HK-2 (cell line): ENCODE results near the gene TSHZ1.
"Not testable (repeated sequence)": the region's sequence is repeated elsewhere in the genome, so short reads cannot be mapped to it uniquely, and the experiment has no call there.

Experiments used
- DNase-seq: peaks from one replicate; pipeline ENCODE4 v3.0.0-alpha.2; 2018; ENCODE audit not compliant: unreplicated experiment

TSHZ1 gene

DNA sequence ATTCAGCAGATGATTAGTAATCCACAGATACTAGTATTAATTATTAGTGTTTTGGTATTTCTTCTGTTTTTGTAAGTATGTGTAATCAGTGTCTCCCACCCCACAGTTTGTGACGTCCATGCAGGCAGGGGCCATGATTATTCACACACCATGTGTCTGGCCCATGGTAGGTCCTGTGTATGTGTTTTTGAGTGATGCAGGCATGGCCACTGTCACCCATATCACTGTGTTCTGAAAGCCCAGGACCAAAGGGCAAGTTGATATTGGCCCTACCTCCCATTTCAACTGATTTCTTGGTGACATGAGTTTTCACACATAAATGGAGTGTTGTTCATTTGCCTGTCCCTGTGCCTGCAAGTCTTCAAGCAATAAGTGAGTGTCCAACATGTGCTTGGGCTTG lies 104.0 kb downstream of the TSHZ1 start:
- no peak for DNase-seq

DNA sequence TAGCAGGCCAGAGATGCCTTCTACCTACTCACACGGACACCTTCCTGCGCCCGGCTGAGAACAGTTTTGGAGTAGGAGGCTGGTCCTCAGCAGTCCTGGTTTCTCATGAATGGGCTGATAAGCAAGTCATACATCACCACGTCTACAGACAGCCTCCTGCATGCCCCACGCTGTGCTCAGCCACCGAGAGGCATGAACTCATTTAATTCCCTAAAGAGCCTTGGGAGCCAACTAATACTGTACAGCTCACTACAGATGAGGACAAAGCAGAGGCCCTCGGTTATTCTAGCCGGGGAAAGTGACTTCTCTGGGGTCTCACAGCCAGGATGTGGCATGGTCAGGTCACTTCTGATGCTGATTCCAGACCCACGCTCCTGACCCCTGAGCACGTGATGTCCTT lies 105.6 kb downstream of the TSHZ1 start:
- no peak for DNase-seq

DNA sequence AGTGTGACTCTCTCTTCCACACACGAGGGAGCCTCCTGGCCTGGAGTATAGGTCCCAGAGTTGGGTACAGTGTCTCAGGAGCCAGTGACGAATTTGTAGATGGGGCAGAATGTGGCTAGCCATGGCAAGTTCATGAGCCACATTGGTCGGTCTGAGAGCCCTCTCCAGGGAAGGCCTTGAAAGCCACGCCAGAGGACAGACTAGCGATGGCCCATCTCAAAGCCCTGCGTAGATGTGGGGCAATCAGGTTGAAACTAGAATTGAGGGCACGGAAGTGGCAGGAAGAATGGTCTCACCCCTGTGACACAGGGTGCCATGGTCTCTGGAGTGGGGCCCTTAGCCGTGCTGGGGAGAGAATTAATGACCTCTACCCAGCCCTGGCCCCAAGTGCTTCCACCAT lies 106.2 kb downstream of the TSHZ1 start:
- no peak for DNase-seq

DNA sequence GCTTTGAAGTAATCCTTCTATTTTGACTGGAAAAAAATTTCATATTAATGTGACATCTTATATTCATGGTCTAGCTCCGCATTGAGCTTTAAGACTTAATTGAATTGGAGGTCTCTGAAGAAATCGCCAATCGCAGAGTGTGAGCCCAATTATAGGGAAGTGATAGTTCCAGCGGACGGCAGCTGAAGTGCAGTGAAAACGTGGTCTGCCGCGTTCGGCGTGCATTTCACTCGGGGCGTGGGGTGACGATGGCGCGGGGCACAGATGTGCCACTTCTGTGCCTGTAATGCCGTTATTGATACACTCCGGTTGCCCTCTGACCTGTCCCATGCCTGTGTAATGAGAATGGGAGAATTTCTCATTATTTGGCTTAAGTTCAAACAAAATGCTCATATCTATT lies 106.7 kb downstream of the TSHZ1 start:
- no peak for DNase-seq

DNA sequence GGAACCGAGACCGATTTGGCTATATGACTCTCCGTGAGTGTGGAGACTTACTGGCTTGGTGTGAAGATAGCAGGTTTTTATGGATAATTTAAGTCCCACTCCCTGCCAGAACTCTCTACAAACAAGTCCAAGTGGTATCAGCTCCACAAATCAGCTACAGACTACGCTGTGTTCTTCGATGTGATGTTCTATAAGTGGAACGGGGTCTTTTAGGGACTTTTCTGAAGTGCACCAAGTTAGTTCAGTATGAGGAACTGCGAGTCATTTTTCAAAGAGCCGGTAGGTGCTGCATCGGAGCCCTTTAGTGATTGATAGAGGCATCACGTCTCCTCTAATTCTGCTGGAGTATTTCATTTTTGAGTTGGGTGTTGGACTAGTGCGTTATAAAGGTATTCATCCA lies 107.1 kb downstream of the TSHZ1 start:
- DNase-seq, result no peak

DNA sequence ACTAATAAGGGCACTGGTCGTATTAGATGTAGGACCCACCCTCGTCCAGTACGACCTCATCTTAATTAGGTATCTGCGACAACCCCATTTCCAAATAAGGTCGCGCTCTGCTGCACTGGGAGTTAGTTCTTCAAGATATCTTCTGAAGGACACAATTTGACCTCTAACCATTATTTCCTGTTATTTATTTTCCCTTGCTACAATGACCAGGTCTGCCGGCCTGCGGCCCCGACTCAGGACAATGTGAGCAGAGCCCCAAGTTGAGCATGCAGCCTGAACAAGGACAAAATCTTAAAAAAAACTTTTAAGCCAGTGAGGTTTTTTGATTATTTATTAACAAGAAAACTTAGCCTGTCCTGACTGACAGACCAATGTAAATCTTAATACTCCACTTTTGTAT lies 109.3 kb downstream of the TSHZ1 start:
- no peak for DNase-seq

DNA sequence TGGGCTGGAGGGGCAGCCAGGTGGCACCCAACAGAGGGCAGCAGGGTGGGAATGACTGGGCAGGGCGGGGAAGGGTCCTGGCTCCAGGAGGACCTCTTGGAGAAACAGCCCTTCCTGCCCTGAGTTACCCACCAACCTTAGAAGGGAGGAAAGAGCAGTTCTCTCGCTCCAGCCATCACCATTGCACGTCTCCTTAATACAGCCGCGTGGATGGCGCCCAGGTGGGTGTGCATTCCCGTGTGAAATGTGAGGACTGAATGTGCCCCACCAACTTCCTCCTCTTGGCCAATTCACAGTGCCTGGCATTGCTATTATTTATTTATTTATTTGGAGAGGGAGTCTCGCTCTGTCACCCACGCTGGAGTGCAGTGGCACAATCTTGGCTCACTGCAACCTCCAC lies 109.9 kb downstream of the TSHZ1 start:
- no peak for DNase-seq

DNA sequence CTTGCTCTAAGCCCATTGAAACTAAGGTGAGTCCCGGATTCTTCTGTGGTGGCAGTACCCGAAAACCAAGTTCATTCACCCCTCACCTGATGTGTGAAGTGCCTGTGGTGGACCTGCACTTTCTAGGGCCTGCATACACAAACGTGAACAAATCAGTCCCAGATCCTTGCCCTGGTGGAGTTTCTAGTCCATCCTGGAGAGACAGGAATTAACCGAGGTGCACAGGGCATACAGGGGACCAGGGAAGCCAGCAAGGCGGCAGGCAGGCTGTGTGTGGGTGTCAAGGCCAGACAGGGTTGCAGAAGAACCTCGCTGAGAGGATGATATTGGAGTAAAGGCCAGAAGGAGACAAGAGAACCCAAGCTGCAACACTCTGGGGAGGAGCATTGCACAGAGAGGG lies 110.8 kb downstream of the TSHZ1 start:
- DNase-seq, result no peak

DNA sequence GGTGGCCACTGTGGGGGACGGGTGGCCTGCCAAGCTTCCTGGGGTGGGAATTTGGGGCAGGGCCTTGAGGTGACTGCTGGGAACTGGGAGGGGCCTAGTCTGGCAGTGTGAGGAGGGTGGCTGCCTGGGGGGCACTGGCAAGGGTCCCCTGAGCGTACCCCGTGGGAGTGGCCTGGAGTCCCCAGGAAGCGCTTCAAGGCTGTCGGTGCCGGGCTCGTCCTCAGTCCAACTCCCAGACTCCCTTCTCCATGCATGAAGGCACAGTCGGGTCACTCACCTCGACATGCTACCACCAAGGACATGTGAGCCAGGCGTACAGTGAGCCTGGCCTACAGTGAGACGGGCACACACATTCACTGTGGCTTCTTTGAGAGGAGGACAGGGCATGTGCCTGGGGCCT lies 111.6 kb downstream of the TSHZ1 start:
- no peak for DNase-seq

DNA sequence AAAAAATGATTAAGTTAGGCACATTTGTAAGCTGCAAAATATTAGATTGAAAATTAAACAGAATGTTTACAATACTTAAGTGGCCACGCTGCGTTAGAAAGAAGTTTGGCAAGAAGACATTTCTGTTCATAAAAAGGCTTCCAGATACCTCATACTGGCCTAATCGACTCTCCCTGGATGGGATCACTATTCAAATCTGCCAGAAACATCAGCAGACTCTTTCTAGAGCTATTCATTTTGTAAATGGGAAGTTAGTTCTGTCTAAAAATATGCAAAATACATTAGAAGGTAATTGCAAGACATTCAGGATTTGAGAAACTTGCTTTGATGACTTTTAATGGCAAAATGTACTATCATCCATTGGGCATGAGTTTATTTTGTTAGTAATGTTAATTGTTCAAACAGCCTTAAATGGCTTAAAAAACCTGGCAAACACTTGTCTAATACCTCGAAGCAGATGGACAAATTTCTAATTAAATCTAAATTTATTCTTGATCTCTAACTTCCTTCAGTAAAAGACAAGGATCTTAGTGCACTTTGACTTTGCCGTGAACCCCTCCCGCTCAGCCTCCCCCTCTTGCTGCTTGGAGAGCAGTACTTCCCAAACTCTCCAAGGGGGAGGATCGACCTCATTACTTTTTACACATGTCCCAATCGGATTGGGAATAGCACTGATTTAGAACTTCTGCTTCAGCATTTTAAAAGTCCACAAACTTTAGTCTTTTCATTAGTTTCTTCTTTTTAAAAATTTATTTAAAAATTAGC lies 113.4 kb downstream of the TSHZ1 start:
- no peak for DNase-seq

DNA sequence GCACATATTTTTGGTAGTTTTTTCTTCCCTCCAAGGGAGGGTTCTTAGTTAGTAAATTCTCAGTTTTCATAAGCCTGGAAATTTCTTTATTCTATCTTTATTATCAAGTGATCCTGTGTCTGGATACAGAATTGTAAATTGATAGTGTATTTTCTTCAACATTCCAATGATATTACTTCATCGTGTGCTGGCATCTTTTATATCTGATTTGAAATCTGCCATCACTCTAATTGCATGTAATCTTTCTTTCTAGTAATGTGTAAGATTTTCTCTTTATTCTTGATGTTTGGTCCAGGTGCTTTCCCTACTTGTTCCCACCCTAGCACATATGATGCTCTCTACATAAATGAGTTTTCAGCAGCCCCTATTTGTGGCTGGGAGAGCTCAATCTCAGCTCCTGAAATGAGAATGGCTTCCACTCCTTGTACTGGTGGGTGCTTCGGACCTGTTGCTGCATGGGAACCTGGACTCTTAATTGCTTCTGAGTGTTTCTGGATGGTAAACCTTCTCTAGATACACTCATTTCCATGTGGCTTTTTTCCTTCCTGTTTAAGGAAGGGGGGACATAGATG lies 114.2 kb downstream of the TSHZ1 start:
- DNase-seq, result no peak

DNA sequence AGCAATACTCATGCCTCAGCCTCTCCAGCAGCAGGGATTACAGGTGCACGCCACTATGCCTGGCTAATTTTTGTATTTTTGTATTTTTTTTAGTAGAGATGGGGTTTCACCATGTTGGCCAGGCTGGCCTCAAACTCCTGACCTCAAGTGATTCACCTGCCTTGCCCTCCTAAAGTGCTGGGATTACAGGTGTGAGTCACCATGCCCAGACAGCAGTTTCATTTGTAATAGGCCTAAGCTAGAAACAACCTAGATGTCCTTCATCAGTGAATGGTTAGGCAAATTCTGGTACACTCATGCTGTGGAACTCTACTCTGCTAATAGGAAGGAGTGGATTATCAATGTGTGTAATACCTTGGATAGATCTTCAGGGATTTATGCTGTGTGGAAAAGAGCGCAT lies 119.2 kb downstream of the TSHZ1 start:
- DNase-seq, result not testable (repeated sequence)

DNA sequence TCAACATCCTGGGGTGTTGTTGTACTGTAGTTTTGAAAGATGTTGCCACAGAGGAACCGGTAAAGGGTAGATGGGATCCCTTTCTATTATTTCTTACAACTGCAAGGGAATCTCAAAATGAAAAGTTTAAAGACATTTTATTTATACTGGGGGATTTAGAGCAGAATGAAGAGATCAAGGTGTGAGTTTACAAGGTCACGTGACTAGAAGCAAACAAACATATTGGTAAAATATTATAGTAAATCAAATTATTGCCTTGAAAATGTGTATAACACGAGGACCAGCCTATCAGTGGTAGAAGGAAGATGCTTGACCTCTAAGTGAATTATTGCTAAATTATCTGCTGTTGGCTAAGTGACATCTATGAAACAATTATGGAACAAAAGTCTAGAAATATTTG lies 119.7 kb downstream of the TSHZ1 start:
- no peak for DNase-seq

DNA sequence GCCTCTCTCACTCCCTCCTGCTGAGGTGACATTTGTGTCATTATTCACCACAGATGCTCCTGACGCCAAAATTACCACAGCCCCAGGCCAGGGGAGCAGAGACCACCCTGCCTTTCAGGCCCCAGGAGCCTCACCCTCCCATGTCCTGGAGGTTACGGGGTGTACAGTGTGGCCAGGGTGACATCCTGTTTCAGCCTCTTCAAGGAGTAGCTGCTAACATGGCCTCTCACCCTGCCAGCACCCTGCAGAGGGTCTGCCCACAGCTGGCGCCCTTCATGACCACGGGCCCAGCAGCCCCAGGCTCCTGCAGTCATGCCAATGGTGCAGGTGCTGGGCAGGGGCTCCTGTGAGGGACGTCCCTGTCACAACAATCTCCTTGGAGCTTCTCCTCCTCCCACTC lies 124.3 kb downstream of the TSHZ1 start:
- no peak for DNase-seq

DNA sequence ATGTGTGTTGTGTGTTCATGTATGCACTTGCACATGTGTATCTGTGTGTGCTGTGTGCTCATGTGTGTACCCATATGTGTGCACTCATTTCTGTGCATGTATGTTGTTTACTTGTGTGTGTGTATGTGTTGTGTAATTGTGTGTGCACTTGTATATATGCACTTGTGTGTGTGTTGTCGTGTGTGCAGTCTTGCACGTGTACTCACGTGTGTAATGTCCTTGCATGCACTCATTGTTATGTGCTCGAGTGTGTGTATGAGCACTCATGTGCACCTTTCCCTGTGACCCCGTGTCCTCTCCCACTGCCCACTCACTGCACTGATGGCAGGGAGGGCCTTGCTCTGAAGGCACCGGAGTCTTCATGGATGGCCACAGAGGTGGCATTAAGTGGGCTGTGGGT lies 124.9 kb downstream of the TSHZ1 start:
- DNase-seq, result no peak

DNA sequence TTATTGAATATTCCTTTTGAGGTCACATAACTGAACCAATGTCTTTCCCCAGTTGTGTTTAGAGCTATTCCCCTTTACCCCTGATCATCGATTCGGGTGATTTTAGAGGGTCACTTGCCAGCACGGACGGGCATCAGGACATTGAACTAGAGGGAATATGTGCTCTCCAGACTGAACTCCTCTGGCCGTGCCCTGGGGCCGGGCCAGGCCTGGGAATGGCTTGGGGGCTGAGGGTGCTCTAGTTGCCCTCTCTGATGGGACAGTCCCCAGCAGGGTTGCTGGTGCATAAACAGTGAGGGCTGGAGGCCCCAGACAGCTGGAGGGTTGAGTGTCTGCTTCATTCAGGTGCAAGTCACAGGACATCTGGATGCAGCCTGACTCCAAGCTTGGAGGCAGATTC lies 126.2 kb downstream of the TSHZ1 start:
- DNase-seq, result no peak

DNA sequence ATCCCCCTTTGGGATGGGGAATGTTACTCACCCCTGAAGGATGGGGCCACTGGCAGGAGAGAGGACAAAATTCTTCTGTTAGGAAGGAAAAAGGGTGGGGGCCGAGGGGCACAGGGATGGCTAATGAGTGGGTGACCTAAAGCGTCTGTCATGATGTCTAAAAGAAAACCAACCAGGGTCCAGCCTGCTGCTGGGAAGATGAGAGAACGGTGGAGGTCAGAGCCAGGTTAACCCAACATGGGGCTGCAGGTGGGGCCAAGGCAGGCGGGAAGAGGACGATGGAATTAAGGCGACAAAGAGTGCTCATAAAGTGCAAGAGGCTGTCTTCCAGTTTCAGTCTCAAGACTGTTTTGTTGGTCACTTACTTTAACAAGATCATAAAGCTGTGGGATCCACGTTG lies 126.8 kb downstream of the TSHZ1 start:
- DNase-seq, result no peak

DNA sequence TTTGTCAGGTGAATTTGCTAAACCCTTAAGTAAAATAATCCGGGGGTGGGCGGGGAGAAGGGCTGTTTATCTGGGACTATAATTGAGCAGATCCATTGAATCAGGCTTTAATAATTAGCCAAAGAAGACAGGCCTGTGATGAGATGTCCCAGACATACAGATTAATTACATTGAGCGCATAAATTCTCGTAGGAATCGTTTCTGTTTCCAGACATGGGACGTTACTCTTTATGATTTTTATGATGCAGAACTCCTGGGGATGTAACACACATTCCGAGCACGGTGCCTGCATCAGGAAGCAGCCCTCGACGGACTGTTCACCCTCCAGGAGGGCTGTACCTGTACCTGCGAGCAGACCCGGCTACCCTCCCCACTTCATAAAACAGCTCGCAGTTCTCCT lies 128.0 kb downstream of the TSHZ1 start:
- no peak for DNase-seq
